Activated T-cell treated with anti-CD3 and anti-CD28 coated beads for 48 hours (primary cell): ENCODE data around the gene PHKA1.
"Not testable (repeated sequence)": the region's sequence is repeated elsewhere in the genome, so short reads cannot be mapped to it uniquely, and the experiment has no call there.

Source experiments
- DNase-seq: peaks from one replicate; pipeline ENCODE4 v3.0.0-alpha.2; 2020; ENCODE audit warnings: low read depth

PHKA1 gene

GRCh38 chrX:72572248-72573157, 141.6 kb downstream of the PHKA1 start, which contains the start of gene HDAC8:
HDAC8 (minus strand) TSS chrX:72572843; CDS start chrX:72572761, 82 bp downstream.
- DNase-seq, result peak; percentile 29

- DNase-seq, result no peak
Observed at GRCh38 chrX:72569786-72570185, 144.3 kb downstream of the PHKA1 start.

GRCh38 chrX:72568406-72569092, 145.6 kb downstream of the PHKA1 start:
- DNase-seq, result no peak

GRCh38 chrX:72566448-72566847, 147.7 kb downstream of the PHKA1 start:
- DNase-seq, result no peak

- DNase-seq, result not testable (repeated sequence)
Observed at GRCh38 chrX:72559655-72560054, 154.5 kb downstream of the PHKA1 start.

GRCh38 chrX:72554448-72555140, 159.5 kb downstream of the PHKA1 start:
- no peak for DNase-seq

- not testable (repeated sequence) for DNase-seq
Observed at GRCh38 chrX:72552443-72552842, 161.7 kb downstream of the PHKA1 start.

GRCh38 chrX:72545990-72546389, 168.1 kb downstream of the PHKA1 start:
- DNase-seq, result no peak

GRCh38 chrX:72540318-72540717, 173.8 kb downstream of the PHKA1 start:
- DNase-seq, result no peak

- DNase-seq, result no peak
Observed at GRCh38 chrX:72539822-72540221, 174.3 kb downstream of the PHKA1 start.

GRCh38 chrX:72536542-72536941, 177.6 kb downstream of the PHKA1 start:
- no peak for DNase-seq

GRCh38 chrX:72532366-72532765, 181.7 kb downstream of the PHKA1 start:
- no peak for DNase-seq
